HepG2 (cell line): ENCODE results near the gene MARCHF4. TPM values are rescaled to one million over a fixed set of nuclear protein-coding genes. Genes with fewer than 3 reads are reported as not detected.
A peak's percentile ranks its signal among the peaks of the same experiment; 100 is the strongest.

Experiments
- ARID5B ChIP-seq: IDR thresholded peaks from 2 replicates; pipeline ENCODE4 v1.4.0; 2020; ENCODE audit warnings: mild to moderate bottlenecking, missing genetic modification reagents
- CCDC6 ChIP-seq: sonication (generic); formaldehyde crosslinking; IDR thresholded peaks from 2 replicates; pipeline ENCODE4 v1.8.1; 2022; ENCODE audit warnings: mild to moderate bottlenecking, missing genetic modification reagents, moderate library complexity
- DNMT3B ChIP-seq: conservative IDR thresholded peaks from 2 replicates; pipeline ENCODE4 v1.6.1; 2016; ENCODE audit warnings: missing biosample characterization, control low read depth
- FOXK2 ChIP-seq: fragments of 450-650 bp; IDR thresholded peaks from 2 replicates; pipeline ENCODE4 v1.6.1; 2016
- JUND ChIP-seq: sonication (generic); formaldehyde crosslinking; IDR thresholded peaks from 2 replicates; pipeline ENCODE4 v1.8.0; 2022; ENCODE audit warnings: mild to moderate bottlenecking, missing genetic modification reagents
- KDM4B ChIP-seq: sonication (generic); formaldehyde crosslinking; IDR thresholded peaks from 2 replicates; pipeline ENCODE4 v1.4.0; 2020; ENCODE audit warnings: missing genetic modification reagents
- MLX ChIP-seq: IDR thresholded peaks from 2 replicates; pipeline ENCODE4 v1.6.1; 2016
- NFAT5 ChIP-seq: sonication (generic); formaldehyde crosslinking; IDR thresholded peaks from 2 replicates; pipeline ENCODE4 v1.4.0; 2020; ENCODE audit warnings: missing genetic modification reagents
- NFE2L2 ChIP-seq: fragments of 150-350 bp; IDR thresholded peaks from 2 replicates; pipeline ENCODE4 v1.6.1; 2014; ENCODE audit warnings: low read length
- POLR2G ChIP-seq: fragments of 200-400 bp; formaldehyde crosslinking; IDR thresholded peaks from 2 replicates; pipeline ENCODE4 v1.6.1; 2018; ENCODE audit warnings: mild to moderate bottlenecking, low read depth, low read length, moderate library complexity
- PRPF4 ChIP-seq: fragments of 200-400 bp; formaldehyde crosslinking; IDR thresholded peaks from 2 replicates; pipeline ENCODE4 v1.6.1; 2016; ENCODE audit warnings: low read length, low read depth; ENCODE audit not compliant: poor library complexity, severe bottlenecking
- RFX1 ChIP-seq: fragments of 450-650 bp; IDR thresholded peaks from 2 replicates; pipeline ENCODE4 v1.6.1; 2017
- SAFB2 ChIP-seq: sonication (generic); formaldehyde crosslinking; IDR thresholded peaks from 2 replicates; pipeline ENCODE4 v1.5.1; 2020; ENCODE audit warnings: missing genetic modification reagents, low read depth, mild to moderate bottlenecking, borderline replicate concordance
- TAF15 ChIP-seq: fragments of 200-400 bp; formaldehyde crosslinking; IDR thresholded peaks from one replicate; pipeline ENCODE4 v1.6.1; 2018; ENCODE audit warnings: mild to moderate bottlenecking, low read depth, low read length; ENCODE audit not compliant: poor library complexity, severe bottlenecking
- U2AF1 ChIP-seq: fragments of 200-400 bp; formaldehyde crosslinking; optimal IDR thresholded peaks from 2 replicates; pipeline ENCODE3; 2017; ENCODE audit warnings: mild to moderate bottlenecking, low read depth, low read length
- ZBTB7B ChIP-seq: sonication (generic); formaldehyde crosslinking; IDR thresholded peaks from 2 replicates; pipeline ENCODE4 v1.4.0; 2020; ENCODE audit warnings: missing genetic modification reagents
- ZFP36 ChIP-seq: fragments of 150-350 bp; IDR thresholded peaks from 2 replicates; pipeline ENCODE4 v1.6.1; 2018; ENCODE audit warnings: borderline replicate concordance, low read length, low read depth; ENCODE audit not compliant: partially characterized antibody
- ZFY ChIP-seq: sonication (generic); formaldehyde crosslinking; IDR thresholded peaks from 2 replicates; pipeline ENCODE4 v1.4.0; 2020; ENCODE audit warnings: missing genetic modification reagents
- ZNF160 ChIP-seq: sonication (generic); formaldehyde crosslinking; IDR thresholded peaks from 2 replicates; pipeline ENCODE4 v1.8.0; 2022; ENCODE audit warnings: mild to moderate bottlenecking, inconsistent platforms, missing genetic modification reagents
- ZSCAN25 ChIP-seq: sonication (generic); formaldehyde crosslinking; IDR thresholded peaks from 2 replicates; pipeline ENCODE4 v1.8.0; 2022; ENCODE audit warnings: mild to moderate bottlenecking, missing genetic modification reagents
- polyA plus RNA-seq, 8 experiments: library from polyadenylated mRNA; depleted of rRNA in 3 of 8; stranded (reverse) in 7 of 8; unstranded in 1 of 8; fragments of >200 nt; fragmentation: Illumina TruSeq in 4 of 8; extraction: Trizol in 4 of 8; gene quantifications; 2 replicates each; pipeline versions ENCODE4 v1.2.1 to v1.2.3, GENCODE V29; 2011 to 2016; ENCODE audit warnings: low read depth in 4 of 8, missing spikeins in 1 of 8, mixed read lengths in 1 of 8; ENCODE audit not compliant: insufficient read depth in 1 of 8
- total RNA-seq, 5 experiments: library from RNA; depleted of rRNA; stranded (reverse); fragments of >200 nt; fragmentation: Illumina TruSeq; extraction: Trizol; gene quantifications; 2 replicates each; pipeline ENCODE4 v1.2.3, GENCODE V29; 2016; ENCODE audit warnings: low read depth in 1 of 5

MARCHF4 gene
- total and polyA plus RNA-seq, 2 of the 13 experiments (the other 11 are each of a cell fraction or from before 2014, with no cell fraction given) = not detected

GRCh38 chr2:216371721-216372702, at the start of gene MARCHF4 (continued):
- TF ChIP-seq NFAT5 (CRISPR knock-in tag) (peak; percentile 94; the same call in 1 of the 2 replicates), CCDC6 (peak; percentile 88), DNMT3B (peak; percentile 90; the same call in 1 of the 2 replicates), ARID5B (CRISPR knock-in tag) (peak; percentile 78), ZFP36 (no peak), JUND (CRISPR knock-in tag) (peak; percentile 85), NFE2L2 (no peak), ZNF160 (CRISPR knock-in tag) (peak; percentile 94), TAF15 (no peak), ZBTB7B (peak; percentile 82; the same call in 1 of the 2 replicates), FOXK2 (no peak), RFX1 (no peak), SAFB2 (peak; percentile 67; the same call in 1 of the 2 replicates), PRPF4 (no peak), MLX (CRISPR knock-in tag) (peak; percentile 57; the same call in 1 of the 2 replicates), ZSCAN25 (peak; percentile 79; the same call in 1 of the 2 replicates), KDM4B (peak; percentile 81), U2AF1 (no peak), POLR2G (no peak), ZFY (CRISPR knock-in tag) (peak; percentile 23; the same call in 1 of the 2 replicates)
